Putamen (tissue), 1 donor: ENCODE results near the gene DUSP9.
"Not testable (repeated sequence)": the region's sequence is repeated elsewhere in the genome, so short reads cannot be mapped to it uniquely, and the experiment has no call there.

Experiments used
- DNase-seq: peaks from one replicate; pipeline ENCODE4 v3.0.0-alpha.2; 2016; ENCODE audit warnings: low spot score

The DUSP9 gene

DNA sequence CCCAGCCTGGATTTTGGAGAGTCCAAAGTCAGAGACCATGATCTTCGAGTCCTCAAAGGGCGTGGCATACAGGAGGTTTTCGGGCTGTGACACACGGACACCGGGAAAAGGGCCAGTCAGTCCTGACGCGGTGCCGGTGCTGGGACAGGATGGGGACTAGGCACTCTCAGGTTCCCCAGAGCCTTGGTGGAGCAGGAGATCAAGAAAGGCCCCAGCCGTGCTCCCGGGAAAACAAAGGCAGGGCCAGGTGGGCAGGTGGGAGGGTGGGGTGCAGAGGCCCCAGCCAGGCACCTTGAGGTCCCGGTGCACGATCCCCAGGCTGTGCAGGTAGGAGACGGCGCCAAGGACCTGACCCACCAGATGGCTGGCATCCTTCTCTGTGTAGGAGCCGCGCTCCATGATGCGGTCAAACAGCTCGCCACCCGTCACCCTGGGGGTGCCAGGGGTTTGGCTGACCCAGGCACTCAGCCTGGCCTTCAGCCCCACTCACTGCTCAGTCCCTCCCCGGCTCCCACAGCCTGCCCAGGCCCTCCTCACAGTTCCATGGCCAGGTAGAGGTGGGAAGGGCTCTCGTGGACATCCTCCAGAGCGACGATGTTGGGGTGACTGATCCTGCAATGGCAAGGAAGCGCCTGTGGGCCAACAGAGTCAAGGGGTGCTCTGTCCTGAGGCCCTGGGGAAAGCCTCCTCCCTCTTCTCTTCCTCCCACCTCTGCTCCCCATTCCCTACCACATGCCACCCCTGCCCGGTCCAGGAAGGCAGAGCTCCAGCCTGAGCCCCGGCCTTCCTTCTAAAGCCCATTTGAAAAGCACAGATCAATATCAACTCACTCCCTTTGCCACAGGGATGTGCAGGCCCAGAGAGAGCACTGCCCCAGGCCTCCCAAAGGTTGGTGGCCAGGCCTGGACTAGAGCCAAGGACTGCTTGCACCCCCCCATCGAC is 24.9 kb downstream of the DUSP9 start:
- no peak for DNase-seq

DNA sequence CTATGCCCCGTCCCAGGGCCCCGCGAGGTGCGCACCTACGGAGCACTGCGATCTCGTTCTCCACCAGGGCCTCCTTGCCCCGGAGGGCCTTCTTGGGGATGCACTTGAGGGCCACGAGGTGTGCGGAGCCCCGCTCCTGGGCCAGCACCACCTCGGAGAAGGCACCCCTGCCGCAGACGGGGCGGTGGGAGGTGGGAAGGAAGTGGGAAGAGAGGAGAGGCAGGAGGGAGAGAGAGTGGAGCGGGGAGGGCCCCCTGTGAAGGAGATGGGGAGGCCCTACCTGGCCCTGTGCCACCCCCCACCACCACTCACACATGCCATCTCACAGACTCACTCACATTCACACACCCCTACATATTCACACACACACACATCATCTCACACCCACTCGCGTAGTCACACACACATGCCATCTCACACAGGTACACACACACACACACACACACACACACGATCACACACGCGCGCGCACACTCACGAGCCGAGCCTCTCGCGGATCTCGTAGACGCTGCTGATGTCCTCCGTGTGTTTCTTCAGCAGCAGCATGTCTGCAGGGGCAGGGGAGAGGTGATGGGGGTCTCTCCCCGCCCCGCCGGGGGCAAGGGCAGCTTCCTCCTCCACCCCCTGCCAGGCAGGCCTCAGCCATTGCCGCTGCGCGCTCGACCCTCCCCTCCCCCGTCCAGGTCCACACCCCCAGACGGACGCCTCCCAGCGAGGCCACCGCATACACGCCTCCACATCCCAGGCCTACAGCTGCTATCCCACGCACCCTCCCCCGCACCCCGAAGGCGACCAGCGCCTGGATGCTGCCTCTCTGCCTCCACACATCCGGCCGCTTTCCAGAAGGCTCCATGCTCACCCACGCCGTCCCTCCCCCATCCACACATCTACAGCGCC is 25.8 kb downstream of the DUSP9 start:
- DNase-seq: no peak

DNA sequence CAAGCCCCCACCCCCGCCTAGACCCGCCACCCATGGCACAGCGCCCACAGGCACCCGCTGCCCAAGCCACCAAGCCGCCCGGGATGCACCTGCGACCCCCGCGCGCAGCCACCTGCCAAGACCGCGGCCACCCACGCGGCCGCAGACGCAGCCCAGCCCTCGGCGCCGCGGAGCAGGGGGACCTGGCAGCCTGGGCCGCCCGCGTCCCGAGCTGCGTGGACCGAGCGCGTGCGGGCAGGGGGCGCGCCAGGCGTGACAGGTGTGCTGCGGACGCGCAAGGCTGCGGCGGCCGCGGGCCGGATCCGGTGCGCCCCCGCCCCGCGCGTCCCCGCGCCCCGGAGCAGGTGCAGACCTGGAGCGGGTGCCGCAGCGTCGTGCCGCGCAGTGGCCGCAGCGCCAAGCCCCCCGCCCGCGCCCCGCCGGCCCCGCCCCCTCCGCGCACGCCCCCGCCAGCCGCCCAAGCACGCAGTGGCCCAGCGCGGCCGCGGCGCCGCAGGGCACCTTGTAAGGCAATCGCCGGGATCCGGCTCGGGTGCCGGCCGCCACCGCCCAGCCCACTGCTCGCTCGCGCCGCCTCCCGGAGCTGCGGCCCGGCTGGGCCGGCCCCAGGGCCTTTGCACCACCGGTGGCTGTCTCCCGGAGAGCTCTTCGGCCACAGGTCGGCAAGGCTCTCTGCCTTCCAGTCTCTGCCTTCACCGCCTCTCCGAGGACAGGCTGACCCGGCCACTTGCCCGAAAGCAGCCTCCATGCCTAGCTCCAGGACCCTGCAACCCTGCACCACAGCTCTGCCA is 26.6 kb downstream of the DUSP9 start, which contains the start of gene PNCK:
Gene PNCK (minus strand): TSS at position 386 of the 791 bp plus-strand sequence. CDS start 737 bp downstream, outside the sequence.
- no peak for DNase-seq

DNA sequence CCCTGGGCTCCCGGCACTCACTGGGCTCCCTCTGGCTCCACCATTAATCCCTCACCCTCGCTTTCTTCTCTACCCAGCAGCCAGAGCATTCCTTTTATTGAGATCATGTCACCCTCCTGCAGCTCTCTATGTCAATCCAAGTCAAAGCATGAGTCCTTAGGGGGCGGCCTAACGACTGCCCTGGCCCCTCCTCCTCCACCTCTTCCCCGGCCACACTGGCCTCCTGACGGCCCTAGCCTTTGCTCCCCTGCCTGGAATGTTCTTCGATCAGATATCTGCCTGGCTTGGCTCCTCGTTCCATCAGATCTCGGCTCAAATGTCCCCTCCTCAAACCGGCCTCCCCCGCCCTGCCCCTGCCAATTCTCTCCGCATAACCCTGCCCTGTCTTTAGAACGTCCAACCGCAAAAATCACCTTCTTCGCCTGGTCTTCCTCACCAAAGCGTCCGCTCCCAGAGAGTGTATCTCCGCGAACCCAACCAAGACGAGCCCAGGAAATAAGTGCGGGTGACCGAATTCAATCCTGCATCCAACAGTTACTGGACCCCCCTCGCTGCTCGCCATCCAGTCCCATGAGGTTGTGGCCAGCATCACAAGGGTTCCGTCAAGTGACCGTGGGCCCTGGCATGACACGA is 27.3 kb downstream of the DUSP9 start:
- no peak for DNase-seq

- DNase-seq: no peak
Measured at GRCh38 chrX:153681175-153681574, 34.2 kb downstream of the DUSP9 start.

GRCh38 chrX:153683486-153683885 is 36.5 kb downstream of the DUSP9 start:
- DNase-seq: not testable (repeated sequence)

- no peak for DNase-seq
Measured at GRCh38 chrX:153684467-153685155, 37.6 kb downstream of the DUSP9 start.

DNA sequence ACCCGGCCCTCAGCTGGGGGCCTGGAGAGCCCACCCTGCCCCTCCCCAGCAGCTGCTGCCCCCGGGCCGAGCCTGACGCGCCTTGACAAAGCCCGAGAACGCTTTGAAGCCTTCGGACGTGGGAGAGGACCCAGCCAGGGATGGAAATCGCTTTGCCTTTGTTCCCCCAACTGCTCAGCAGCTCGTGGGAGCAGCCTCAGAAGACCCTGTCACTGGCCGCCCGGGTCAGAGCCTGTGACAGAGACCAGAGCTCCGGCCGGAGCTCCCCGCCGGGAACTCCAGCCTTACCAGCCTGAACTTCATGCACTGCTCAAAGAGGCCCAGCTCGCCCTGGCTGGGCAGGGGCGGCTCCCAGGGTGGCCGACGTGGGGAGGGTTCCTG is 38.1 kb downstream of the DUSP9 start:
- no peak for DNase-seq

DNA sequence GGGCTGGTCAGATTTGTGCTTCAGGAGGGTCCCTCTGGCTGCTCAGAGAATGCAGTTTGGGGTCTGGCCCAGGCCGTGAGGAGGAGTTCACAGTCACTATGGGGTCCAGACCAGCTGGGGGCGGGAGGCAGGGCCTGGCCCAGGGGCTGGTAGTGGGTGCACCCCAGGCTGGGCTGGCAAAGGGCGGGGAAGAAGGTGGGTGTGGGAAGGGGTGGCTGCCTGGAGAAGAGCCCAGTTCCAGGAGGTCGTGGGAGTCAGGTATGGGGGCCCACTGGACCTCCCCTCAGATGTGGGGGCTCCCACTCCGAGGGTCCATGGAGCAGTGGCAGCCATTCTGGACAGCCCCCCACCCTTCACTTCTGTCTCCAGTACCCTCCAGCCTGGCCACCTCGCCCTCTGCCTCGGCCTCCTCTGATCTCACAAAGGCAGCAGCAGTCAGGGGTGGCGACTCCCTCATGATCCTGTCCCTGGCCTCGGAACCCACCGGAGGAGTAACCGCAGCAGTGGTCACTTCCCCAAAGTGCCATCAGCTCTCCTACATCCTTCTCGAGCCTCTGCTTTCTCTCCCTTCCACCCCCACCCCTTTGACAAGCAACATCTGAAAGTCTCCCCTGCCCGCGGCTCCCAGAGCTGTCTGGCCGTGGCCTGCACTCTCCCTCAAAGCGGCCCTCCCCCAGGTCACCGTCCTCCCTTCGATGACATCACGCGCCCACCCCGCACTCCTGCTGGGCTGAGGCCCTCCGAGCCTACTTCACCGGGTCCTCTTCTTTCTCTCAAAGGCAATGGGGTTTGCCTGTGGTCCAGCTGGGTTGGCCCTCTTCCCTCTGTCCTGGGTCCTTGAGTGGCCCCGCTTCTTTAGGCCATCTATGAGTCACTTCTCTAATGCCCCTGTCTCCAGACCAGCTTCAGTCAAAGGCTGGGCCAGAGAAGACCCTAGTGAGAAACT is 39.0 kb downstream of the DUSP9 start:
- no peak for DNase-seq

- no peak for DNase-seq
Measured at GRCh38 chrX:153686711-153687110, 39.7 kb downstream of the DUSP9 start.

DNA sequence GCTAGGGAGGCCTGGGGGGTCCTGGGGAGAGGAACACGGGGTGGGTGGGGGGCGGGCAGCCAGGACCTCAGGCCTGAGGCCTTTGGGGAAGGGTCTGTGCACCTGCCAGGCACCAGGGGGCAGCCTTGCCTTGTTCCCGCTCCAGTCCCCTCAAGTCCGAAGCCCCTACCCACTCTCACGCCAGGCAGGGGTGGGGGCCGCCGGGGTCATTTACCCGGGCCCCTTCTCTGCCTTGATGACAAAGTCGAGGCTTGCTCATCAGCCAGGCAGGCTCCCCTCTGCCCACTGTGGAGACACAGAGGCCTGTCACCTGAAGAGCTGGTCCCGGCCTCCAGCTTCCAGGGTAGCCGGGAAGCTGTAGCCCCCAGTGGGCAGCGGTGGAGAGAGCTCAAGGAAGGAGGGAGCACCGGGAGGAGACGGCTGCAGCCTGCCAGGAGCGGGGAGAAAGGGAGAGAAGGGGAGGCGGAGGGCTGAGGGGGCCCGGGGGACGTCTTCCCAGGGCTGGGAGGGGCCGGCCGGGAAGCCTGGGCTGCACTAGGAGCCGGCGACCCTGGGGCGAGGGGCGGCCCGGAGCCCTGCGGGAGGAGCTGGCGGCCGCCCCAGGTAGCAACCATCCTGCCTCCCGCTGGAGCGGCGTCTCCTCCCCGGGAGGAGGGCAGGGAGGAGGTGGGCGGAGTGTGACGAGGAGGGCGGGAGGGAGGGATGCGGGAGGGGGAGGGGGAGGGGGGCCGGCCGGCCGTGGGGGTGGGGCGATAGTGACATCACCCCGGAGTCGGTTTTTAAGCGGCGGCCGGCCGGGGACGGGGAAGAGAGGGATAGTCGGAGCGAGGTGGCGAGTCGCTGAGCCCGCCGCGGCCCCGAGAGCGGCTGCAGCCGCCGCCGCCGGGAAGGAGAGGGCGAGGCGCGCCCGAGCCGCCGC is 40.4 kb downstream of the DUSP9 start, which contains the start of gene SLC6A8:
Gene SLC6A8 (plus strand): TSS at position 806 of the 919 bp plus-strand sequence. CDS start 649 bp downstream, outside the sequence.
- peak; percentile 71 for DNase-seq

GRCh38 chrX:153688071-153688470 is 41.1 kb downstream of the DUSP9 start:
- DNase-seq: no peak

DNA sequence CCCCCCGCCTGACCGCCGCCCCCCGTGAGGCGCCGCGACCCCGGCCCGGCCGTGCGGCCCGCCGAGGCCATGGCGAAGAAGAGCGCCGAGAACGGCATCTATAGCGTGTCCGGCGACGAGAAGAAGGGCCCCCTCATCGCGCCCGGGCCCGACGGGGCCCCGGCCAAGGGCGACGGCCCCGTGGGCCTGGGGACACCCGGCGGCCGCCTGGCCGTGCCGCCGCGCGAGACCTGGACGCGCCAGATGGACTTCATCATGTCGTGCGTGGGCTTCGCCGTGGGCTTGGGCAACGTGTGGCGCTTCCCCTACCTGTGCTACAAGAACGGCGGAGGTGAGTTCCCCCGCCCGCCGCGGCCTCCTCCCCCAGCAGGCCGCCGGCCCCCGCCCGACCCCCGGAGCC is 41.5 kb downstream of the DUSP9 start:
- no peak for DNase-seq

DNA sequence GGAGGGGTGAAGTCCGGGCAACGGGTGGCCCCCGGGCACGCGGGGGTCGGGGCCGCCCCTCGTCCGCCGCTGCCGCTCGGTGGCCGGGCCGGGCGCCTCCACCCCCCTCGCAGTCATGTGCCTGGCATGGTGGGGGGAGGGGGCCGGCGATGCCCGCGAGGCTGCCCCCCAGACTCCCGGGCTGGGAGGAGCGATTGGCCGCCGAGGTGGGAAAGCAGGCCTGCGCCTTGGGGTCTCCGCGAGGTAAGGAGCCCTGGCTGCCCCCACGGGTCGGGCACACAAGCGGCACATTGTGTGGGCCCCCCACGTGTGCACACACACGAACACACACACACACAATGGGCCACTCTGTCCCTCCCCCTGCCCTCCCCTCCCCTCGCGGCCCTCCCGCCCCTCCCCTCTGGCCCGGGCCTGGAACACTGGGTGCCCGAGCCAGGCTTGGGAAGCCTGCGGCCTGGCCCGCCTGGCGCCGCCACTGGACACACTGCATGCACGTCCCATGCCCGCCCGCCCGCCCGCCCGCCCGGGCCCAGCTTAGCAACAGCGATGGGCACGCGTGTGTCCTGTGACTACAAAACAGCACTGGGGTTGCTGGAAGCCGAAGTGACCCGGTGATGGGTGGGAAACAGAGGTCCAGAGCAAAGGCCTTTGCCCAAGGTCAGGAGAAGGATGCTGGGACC is 42.0 kb downstream of the DUSP9 start:
- DNase-seq: peak; percentile 76

DNA sequence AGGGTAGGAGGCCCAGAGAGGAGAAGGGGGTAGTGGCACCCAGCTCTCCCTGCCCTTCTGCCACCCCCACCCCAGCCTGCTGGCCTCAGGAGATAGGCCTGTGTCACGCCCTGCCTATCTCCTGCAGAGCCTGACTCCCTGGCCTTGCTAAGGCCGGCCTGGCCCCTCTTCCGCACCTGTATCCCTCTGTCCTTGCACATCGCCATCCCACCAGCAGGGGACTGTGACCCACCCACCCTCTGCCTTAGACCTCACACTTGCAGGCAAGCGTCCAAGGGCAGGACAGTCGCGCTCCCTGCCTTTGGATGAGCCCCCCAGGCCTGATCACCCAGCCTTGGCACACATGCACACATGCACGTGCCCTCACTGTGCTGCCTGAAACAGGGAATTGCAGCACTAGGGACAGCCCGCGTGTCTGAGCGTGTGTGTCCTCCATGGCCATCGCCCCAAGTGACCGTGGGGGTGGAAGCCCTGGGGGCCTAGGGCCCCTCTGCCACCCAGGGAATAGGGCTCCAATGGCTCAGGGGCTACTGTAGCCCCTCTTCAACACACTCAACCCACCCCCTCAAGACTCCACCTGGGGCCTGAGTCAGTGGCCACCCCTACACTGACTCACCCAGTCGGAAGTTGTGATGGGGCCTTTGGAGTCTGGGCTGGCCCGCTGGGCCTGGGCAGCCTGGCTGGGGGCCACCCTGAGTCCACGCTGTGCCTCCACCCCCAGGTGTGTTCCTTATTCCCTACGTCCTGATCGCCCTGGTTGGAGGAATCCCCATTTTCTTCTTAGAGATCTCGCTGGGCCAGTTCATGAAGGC is 42.9 kb downstream of the DUSP9 start:
- DNase-seq: no peak

- no peak for DNase-seq
Measured at GRCh38 chrX:153690466-153690865, 43.5 kb downstream of the DUSP9 start.
